AG10803 (cell line): ENCODE measurements around the gene AURKB.
"Not testable (repeated sequence)": the region's sequence is repeated elsewhere in the genome, so short reads cannot be mapped to it uniquely, and the experiment has no call there.

ENCODE experiments used
- DNase-seq: peaks from one replicate; pipeline ENCODE4 v3.0.0; 2010; ENCODE audit warnings: low read depth
- H3K4me3 ChIP-seq: 2 replicates; pipeline ENCODE4 v1.5.1; 2011; ENCODE audit warnings: mild to moderate bottlenecking, low read length, control low read depth
- TF ChIP-seq, protein P1 (sequence below): conservative IDR thresholded peaks from 2 replicates; pipeline ENCODE4 v1.5.1; 2011; ENCODE audit warnings: mild to moderate bottlenecking, low read length, control low read depth, inconsistent platforms

The AURKB gene

DNA sequence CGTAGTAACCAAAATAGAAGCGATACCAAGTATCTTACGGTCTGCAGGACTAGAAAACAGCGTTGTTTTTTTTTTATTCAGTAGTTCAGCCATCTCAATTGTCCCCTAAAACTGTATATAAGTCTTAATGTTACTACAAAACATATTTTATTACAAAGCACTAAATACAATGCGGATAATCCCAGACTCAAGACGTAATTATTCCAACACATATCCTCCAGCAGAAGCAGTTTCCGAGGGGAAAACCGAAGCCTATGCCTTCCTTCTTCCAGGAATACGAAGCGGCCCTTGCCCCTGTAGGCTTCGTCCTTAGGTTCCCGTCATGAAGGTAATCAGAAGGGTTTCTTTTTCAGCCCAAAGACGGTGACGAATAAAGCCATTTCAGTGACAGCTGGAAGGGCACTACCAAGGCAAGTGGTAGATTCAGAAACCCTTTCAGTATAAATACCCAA is 36.5 kb downstream of the AURKB start:
- TF ChIP-seq, protein P1, sequence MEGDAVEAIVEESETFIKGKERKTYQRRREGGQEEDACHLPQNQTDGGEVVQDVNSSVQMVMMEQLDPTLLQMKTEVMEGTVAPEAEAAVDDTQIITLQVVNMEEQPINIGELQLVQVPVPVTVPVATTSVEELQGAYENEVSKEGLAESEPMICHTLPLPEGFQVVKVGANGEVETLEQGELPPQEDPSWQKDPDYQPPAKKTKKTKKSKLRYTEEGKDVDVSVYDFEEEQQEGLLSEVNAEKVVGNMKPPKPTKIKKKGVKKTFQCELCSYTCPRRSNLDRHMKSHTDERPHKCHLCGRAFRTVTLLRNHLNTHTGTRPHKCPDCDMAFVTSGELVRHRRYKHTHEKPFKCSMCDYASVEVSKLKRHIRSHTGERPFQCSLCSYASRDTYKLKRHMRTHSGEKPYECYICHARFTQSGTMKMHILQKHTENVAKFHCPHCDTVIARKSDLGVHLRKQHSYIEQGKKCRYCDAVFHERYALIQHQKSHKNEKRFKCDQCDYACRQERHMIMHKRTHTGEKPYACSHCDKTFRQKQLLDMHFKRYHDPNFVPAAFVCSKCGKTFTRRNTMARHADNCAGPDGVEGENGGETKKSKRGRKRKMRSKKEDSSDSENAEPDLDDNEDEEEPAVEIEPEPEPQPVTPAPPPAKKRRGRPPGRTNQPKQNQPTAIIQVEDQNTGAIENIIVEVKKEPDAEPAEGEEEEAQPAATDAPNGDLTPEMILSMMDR = no peak
- DNase-seq = no peak
- peak overlapping the region; percentile 67 for H3K4me3 ChIP-seq

DNA sequence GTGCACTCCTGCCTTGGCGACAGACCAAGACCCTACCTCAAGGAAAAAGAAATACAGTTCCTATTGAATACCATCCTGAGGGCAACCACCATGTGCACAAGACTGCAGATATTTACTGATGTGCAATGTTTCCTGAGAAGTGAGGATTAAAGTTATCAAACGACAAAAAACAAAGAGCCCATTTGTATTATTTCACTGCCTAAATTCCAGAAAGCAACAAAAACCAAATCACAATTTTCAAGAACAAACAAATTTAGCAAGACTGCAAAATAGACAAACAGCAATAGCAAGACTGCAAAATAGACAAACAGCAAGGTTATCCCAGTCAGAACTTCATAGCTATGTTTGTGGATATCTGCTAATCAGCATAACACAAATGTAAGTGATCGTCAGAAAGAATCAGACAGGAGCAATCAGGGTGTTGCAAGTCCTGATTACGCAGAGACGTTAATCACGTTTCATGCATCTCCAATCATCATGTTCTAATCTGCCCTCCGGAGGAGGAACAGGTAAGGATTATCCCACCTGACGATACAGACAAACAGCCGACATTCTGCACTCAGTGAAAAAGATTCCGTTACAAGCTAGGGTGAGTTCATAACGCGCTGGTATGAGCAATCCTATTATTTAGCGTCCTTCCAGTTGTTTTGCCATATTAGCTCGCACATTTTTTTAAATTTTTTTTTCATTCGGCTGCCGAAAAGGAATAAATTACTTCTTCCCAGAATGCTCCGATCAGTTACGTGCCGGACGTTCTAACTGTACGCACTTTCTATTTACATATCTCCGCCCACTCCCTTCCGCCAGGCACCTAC is 37.1 kb downstream of the AURKB start:
- H3K4me3 ChIP-seq = peak overlapping the region; percentile 67
- peak; percentile 95 for DNase-seq
- TF ChIP-seq, protein P1 = no peak

DNA sequence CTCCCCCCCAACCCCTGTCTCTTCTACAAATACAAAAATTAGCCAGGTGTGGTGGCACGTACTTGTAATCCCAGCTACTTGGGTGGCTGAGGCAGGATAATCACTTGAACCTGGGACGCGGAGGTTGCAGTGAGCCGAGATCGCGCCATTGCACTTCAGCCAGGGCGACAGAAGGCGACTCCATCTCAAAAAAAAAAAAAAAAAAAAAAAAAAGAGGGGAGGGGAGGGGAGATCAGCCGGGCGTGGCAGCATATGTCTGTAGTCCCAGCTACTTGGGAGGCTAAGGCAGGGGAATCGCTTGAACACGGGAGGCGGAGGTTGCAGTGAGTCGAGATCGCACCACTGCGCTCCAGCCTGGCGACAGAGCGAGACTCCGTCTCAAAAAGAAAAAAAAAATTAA is 40.2 kb downstream of the AURKB start:
- not testable (repeated sequence) for DNase-seq, H3K4me3 ChIP-seq

DNA sequence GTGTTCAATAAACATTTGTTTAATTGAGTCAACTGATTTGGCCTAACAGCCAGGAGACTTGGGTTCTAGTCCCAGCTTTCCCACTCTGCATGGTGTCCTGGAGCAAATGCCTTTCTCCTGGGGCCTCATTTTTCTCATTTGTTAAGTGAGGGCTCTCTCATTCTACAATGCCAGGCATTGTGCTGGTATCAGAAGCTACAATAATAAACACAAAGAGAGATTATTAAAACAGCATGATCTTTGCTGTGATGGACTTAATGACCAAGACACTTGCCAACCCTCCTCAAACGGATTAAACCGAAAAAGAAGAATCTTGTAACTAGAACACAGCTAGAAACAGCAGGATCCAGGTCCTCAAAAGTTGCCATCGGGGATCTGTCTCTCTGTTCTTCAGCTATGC is 42.8 kb downstream of the AURKB start:
- no peak for DNase-seq
- TF ChIP-seq, protein P1 = no peak
- no peak overlapping the region for H3K4me3 ChIP-seq

DNA sequence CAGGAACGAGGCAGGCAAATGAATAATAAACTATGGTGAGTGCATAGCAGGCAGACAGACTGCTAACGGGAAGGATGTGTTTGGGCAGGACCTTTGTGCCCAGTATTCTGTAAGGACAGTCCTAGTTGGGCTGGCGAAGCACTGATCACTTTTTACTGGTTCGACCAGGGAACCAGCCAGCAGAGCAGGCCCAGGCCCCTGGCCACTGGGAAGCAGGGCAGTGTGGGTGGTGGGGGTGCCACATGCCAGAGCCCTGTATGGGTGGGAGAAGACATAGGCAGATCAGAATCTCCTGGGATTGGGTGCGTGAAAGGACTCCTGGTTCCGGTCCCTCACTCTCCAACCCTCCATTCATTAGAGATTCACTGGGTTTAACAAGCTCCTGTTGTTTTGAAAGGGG is 43.6 kb downstream of the AURKB start:
- TF ChIP-seq, protein P1 = no peak
- DNase-seq = no peak
- no peak overlapping the region for H3K4me3 ChIP-seq

DNA sequence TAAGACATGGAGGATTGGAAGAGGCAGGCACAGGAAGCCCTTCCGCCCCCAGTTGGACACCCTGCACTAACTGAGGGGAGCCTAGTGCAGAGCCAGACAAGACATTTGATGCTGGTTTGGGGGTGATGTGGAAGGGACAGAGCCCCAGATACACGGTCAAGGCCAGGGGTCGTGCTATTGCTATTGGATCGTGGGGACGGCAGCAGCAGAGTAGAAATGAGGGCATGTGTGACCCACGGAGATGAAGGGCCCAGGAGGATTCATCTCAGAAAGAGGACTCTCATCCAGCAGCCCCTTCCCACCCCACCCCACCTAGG is 45.6 kb downstream of the AURKB start:
- H3K4me3 ChIP-seq = no peak overlapping the region
- no peak for DNase-seq
- TF ChIP-seq, protein P1 = no peak

DNA sequence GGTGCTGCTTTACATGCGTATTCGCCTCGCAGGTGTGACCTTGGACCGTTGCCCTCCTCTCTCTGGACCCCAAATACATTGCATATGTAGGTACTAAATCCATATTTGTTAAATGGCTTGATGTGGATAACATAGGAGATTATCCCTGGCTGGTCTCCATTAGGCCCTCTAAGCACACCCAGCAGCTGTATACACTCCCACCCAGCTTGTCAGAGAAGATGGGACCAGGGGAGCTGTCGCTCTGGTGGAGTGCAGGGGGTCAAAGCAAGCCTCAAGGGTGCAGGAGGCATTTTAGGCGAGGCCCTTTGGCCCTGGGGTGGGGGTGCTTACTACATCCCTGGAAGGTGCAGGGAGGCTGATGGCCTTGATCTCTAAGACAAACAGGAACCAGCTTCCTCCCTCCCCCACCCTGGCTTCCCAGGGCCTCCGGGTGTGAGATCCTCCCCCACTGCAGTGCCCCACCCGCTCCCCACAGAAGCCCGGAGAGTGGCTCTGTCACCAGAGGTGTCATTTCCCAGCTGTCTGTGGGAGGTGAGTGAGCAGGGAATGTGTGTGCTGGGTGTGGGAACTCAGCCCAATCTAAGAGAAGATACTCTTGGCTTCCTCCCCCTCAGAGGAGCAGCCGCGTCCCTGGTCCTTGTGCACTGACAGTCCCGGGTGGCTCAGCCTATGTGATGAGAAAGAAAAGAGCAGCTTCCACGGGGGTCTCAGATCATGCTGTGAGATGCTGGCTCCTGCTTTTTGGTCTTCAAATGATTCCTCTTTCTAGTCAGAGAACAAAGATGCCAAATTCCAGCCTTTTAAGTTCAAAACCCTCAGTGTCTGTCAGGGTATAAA is 46.2 kb downstream of the AURKB start:
- DNase-seq = peak; percentile 65
- H3K4me3 ChIP-seq = peak overlapping the region; percentile 9; the same call in 1 of the 2 replicates
- TF ChIP-seq, protein P1 = no peak
